H1 (cell line): ENCODE measurements around the gene DGKI. TPM values are rescaled to one million over a fixed set of nuclear protein-coding genes. Genes with fewer than 3 reads are reported as not detected.

ENCODE experiments used
- BCL11A ChIP-seq, 2 experiments: IDR thresholded peaks; one replicate each; pipeline ENCODE4 v1.6.1; 2011; ENCODE audit warnings: low read depth in 2 of 2, low read length in 2 of 2, mild to moderate bottlenecking in 2 of 2
- POLR2AphosphoS5 ChIP-seq: IDR thresholded peaks from 2 replicates; pipeline ENCODE4 v1.6.1; 2011; ENCODE audit warnings: low read depth, low read length
- SIX5 ChIP-seq: IDR thresholded peaks from 2 replicates; pipeline ENCODE4 v1.6.1; 2011; ENCODE audit warnings: mild to moderate bottlenecking, low read depth, low read length
- polyA plus RNA-seq, 7 experiments: library from polyadenylated mRNA; depleted of rRNA in 3 of 7; stranded (reverse) in 5 of 7; unstranded in 2 of 7; fragments of >200 nt in 5 of 7; fragments of 200-250 nt in 2 of 7; gene quantifications; 1 replicate in 5 of 7; 2 replicates in 1 of 7; 4 replicates in 1 of 7; pipeline versions ENCODE4 v1.2.1 to v1.2.3, GENCODE V29; 2011 to 2013; ENCODE audit warnings: missing spikeins in 2 of 7, mixed read lengths in 2 of 7
- total RNA-seq: library from RNA; stranded (reverse); fragmentation: NEBNext Ultra II Directional; extraction: Animal tissue kit (Norgen Biotek cat#: 25700); gene quantifications from 2 replicates; pipeline ENCODE4 v1.2.1, GENCODE V29; 2021

Gene DGKI
- total and polyA plus RNA-seq, 2 of the 8 experiments (the other 6 are each of a cell fraction or from before 2014, with no cell fraction given): 0.20 to 0.71 TPM

DNA sequence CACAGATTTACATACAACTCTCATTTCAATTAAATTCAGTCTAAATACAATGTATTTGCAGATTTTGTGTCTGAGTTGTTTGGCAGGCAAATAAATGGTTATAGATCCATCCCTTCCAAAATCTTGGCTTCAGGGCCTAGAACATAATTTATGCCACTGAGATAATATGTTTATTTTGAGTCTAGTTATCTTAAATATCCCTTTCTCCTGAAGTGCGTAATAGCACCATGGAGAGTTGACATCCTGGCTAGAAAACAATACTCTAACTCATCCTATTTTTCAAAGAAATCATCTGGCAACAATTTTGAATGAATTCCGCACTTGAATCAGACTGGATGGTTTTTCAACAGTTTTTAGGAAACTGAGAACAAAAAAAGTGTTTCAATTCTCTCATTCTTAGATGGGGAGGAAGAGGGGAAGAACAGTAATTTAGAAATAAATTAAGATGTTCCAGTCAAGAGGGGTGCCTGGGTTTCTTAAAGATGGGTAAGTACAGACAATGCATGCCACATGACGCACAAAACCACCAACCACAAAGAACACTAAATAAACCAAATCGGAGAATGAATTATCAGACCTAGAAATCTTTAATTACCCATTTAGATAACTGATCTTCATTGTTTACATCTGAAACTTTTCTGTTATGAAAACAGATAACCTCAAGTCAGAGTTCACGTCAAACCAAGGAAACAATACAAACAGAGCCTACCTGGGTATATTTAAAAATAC, 274.6 kb downstream of the DGKI start (continued):
- TF ChIP-seq POLR2AphosphoS5: no peak
- TF ChIP-seq SIX5: no peak
- TF ChIP-seq BCL11A (IDR thresholded peaks at IDR 0.05; ENCODE audit: low read depth in 2 of 2, low read length in 2 of 2): no peak
